Measurements from ENCODE around the gene SMIM1.

Gene SMIM1

DNA sequence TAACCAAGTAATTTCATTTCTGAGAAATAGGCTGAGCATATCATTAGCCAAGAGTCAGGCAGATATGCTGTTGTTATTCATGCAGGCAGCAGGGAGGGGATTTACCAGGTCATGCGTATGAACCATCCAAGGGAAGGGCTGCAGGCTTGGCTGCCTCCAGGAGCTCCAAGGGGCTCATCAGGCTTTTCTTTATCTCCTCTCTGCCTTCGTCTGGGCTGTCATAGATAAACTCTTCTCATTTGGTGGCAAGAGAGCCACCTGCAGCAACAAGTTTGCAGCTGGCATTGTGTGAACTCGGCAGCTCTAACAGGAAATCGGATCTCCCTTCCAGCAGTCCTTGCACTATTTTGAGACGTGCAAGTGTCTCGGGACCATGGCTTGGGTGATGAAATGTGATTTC is 12.8 kb upstream of the SMIM1 start:
- no peak for DNase-seq

DNA sequence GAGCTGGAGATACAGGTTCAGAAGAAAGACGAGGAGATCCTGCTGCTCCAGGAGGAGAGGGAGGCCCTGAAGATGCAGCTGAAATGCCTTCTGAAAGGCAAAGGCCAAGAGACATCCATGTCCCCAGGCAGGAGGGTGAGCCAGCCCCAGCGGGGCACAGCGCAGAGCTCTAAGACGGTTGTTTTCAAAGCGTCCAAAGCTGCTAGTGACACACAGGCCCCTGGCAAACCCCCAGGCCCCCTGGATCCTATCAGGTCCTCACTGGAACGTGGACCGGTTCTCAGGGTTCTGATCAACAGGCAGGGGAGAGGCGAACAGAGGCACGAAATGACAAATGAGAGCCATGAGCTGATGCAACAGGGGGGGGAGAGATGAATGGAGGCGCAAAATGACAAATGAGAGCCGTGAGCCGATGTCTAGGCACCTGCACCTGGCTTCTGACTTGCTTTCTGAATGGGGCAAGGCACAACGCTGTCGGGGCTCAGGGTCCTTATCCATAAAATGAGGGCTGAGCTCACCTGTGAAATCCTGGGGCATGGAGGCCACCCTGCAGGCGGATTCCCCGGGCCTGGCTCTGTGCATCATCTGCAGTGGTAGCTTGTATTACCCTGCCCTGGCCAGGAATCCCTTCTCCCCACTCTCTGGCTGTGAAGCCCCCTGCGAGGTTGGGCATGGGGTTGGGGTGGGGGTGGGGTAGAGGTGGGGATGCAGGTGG is 11.1 kb upstream of the SMIM1 start:
- DNase-seq, result no peak

GRCh38 chr1:3762151-3762872 is 10.2 kb upstream of the SMIM1 start:
- no peak for DNase-seq

DNA sequence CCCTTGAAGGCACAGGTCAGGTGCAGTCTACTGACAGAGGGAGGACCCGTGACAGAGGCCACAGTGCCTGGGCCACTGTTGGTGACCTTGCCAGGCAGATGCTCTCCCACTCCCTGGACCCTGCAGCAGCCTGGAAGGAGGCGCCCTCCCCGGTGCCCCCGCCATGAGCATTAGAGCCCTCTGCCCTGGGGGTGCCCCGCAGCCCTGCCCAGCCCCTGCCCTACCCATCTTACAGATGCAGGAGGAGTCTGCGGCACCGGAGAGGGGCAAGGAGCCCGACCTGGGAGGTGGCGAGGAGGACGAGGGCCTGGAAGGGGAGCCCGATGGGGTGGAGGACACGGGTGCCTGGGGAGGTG is 9.7 kb upstream of the SMIM1 start:
- DNase-seq, result no peak

GRCh38 chr1:3763351-3764125 is 9.0 kb upstream of the SMIM1 start:
- DNase-seq, result no peak

DNA sequence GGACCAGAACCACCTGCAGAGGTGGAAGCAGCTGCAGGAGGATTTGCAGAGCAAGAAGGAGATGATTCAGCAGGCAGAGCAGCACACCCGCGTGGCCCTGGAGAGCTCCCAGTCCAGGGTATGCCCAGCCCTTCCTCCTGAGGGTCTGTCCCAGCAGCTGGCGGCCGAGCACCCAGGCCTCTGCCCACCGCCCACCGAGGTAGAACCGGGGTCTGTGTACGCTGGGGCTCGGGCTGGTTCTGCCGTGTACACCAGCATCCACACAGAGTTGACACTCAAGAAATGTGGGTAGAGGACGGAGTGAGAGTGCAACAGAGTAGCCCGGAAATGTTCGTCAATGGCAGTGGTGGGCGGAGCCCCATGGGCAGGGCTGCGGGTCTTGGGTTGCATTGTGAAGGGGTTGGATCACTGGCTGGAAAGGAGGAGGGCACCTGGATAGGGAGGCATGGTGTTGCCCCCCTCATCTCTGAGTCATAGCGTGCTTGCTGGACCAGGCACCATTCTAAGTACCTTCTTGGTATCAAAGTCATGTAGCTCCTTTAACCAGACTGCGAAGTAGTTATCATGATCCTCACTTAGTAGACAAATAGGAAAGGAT is 5.1 kb upstream of the SMIM1 start:
- no peak for DNase-seq

DNA sequence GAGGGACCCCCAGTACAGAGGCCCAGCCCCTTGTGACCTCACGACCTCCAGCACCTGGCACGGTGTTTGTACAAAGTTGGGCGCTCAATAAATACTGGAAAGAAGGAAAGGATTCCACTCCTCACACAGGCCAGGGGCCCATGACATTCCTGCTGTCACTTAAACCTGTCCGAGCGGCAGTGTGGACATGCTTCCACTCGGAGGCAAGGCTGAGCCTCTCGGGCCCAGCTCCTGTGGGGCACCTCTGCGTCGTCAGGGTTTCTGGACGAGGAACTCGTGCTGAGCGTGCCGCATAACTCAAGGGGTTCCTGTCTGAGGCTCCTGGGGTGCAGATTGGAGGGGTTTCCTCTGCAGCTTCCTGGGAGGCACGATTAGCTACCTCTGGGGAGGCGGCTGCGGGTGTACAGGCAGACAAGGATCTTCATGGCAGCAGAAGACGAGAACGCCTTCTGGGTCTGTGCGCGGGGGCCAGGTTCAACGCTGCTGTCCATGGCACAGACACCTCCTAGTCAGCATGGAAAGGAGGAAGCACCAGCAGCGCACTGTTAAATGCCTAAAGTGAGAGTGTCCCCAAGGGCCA is 3.6 kb upstream of the SMIM1 start:
- DNase-seq, result no peak

- no peak for DNase-seq
Measured at GRCh38 chr1:3770047-3770765, 2.3 kb upstream of the SMIM1 start.

DNA sequence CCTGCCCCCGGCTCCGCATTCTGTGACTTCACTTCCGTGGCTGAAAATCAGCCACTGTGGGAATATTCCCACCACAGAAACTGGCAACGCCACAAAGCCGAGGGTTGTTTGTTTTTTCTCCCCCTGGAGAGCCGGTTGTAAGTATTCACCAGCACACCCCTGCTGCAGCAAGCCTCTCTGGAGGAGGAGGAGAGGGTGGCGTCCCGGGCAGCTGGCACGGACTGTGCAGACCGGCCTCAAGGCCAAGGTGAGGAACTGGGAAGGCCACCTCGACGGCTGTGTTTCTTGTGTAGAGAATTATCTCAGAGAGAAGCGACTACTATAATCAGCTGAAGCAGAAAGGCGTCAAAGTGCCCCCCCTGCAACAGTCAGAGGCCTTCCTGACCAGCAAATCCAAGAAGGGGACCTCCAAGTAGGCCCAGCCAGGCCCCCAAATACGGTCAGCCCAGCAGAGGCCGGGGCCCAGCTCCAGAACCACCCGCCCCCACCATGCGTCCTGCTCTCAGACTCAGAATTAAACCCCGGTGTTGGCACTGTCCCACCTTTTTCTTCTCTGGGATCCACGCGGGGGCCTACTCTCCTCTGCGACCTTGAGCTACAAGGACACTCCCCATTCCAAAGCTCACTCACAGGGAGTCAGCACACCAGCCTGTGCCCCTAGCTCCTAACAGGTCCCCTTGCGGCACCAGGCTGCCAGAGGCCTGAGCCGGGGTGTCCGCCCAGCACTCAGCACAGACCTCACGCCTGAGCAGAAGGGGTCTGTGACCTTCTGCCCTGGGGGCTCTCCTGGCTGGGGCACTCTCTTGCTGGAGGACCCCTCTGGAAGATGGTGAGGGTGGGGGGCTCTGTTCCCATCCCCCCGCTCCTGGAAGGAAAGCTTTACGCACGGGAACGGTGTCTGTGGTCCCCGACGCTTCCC is 1.2 kb upstream of the SMIM1 start:
- DNase-seq, result no peak

- no peak for DNase-seq
Measured at GRCh38 chr1:3772027-3772714, 378 bp upstream of the SMIM1 start.

GRCh38 chr1:3773572-3774275 is 1.2 kb downstream of the SMIM1 start:
- DNase-seq, result no peak

DNA sequence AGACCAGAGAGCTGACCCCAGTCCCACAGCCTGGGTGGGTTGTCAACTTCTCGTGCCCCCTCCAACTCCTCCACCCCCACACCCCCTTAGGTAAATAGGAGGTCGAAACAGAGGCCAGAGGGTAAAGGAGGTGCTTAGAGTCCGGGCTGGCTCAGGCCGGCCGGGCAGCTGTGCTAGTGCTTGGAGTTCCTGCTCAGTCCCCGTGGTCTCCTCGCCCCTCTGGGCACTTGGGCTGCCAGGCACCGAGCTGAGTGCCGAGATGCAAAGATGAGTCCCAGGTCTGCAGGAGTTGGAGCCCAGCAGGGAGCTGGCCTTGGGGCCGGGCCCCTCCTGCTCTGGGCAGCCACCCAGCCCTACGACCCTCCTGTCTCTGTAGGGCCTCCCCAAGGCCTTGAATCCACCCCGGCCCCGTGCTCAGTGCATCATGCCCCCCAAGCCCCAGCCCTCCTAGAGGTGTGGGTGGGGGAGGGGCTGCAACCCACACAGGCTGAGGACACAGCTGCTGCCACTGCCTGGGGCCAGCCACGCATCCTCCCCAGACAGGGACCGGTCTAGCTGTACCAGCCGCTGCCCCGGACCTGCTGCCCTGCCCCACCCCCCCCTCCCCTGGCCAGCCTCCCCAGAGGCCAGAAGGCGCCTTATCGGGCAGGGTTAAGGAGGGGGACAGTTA is 1.9 kb downstream of the SMIM1 start:
- no peak for DNase-seq

GRCh38 chr1:3774946-3775489 is 2.5 kb downstream of the SMIM1 start:
- DNase-seq, result no peak

- DNase-seq, result no peak
Measured at GRCh38 chr1:3775490-3776230, 3.1 kb downstream of the SMIM1 start.

DNA sequence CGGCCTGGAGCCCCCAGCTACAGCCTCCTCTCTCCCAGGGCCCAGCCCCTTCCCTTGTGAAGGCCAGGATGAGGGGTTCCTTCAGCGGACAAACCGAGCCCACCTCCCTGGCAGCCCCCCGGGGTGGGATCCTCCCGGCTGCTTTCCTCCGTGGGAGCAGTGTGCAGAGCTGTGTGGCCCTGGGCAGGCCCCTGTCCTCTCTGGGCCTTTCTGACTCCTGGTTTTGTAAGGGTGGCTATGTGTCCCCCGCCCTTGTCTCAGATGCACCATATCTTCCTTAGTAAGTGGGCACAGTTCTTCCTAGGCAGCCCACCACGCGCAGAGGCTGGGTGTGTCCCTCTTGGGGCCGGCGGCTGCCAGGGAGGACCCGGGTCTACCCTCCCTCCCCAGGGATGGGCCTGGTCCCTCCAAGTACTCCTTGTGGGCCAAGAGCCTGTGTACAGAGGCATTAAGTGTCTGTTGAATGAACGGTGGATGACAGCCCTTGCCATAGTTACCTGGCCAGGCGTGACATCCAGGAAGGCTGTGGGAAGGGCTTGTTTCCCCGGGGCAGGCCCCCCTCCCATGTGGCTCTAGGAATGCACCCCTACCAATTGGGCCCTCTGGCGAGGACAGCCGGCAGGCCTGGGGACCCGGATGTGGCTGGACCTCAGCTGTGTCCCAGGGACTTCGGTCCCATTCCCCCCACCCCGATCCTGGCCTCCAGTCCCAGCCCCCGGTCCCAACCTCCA is 3.8 kb downstream of the SMIM1 start:
- DNase-seq, result no peak

DNA sequence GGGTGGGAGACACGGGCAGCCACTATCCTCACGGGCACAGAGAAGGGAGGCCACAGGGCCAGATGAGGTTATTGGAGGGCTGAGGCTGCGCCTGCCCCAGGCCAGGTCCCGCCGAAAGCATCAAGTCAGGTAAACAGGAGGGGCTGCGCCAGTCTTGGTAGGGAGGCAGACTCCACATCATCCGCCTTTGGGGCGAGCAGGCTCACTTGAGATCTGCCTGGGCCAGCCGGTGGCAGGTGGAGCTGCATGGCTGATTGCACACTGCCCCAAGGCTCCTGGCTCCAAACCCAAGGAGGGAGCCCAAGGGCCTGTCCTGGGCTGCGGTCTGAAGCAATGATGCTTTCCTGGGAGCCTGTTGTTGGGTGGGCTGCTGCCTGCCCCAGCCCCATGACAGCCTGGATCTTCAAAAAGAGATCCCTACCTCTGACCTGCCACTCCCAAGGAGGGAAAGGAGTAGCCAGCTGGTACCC is 4.6 kb downstream of the SMIM1 start:
- DNase-seq, result no peak
